ENCODE measurements around the gene HSPG2.

Gene HSPG2

GRCh38 chr1:21913763-21914162, 23.3 kb downstream of the HSPG2 start:
- DNase-seq (ENCODE audit: low read depth) = no peak
- in situ Hi-C loops (cut with HindIII; ENCODE audit: low sequenced_read_pairs) = no loop called here
- no peak for TF ChIP-seq CTCF (IDR thresholded peaks at IDR 0.05; ENCODE audit: low read depth, low read length, missing control alignments)

GRCh38 chr1:21913258-21913657, 23.9 kb downstream of the HSPG2 start:
- no peak for DNase-seq (ENCODE audit: low read depth)
- in situ Hi-C loops (cut with HindIII; ENCODE audit: low sequenced_read_pairs) = no loop called here
- no peak overlapping the region for H3K4me3 ChIP-seq (ENCODE audit: low read depth, low read length)
- TF ChIP-seq CTCF (IDR thresholded peaks at IDR 0.05; ENCODE audit: low read depth, low read length, missing control alignments) = no peak

More at GRCh38 chr1:21913763-21914162, 23.3 kb downstream of the HSPG2 start:
- H3K4me3 ChIP-seq (ENCODE audit: low read depth, low read length) = no peak overlapping the region

- H3K4me3 ChIP-seq (ENCODE audit: low read depth, low read length) = no peak overlapping the region
- no peak for TF ChIP-seq CTCF (IDR thresholded peaks at IDR 0.05; ENCODE audit: low read depth, low read length, missing control alignments)
- no peak for DNase-seq (ENCODE audit: low read depth)
- in situ Hi-C loops (cut with HindIII; ENCODE audit: low sequenced_read_pairs) = no loop called here
These were observed 24.9 kb downstream of the HSPG2 start for GRCh38 chr1:21912038-21912758.

GRCh38 chr1:21911205-21912001, 25.7 kb downstream of the HSPG2 start:
- in situ Hi-C loops (cut with HindIII; ENCODE audit: low sequenced_read_pairs) = no loop called here
- H3K4me3 ChIP-seq (ENCODE audit: low read depth, low read length) = no peak overlapping the region
- TF ChIP-seq CTCF (IDR thresholded peaks at IDR 0.05; ENCODE audit: low read depth, low read length, missing control alignments) = no peak
- DNase-seq (ENCODE audit: low read depth) = no peak

GRCh38 chr1:21910558-21911204, 26.4 kb downstream of the HSPG2 start:
- no peak for TF ChIP-seq CTCF (IDR thresholded peaks at IDR 0.05; ENCODE audit: low read depth, low read length, missing control alignments)
- in situ Hi-C loops (cut with HindIII; ENCODE audit: low sequenced_read_pairs) = no loop called here
- DNase-seq (ENCODE audit: low read depth) = no peak
- H3K4me3 ChIP-seq (ENCODE audit: low read depth, low read length) = no peak overlapping the region

- in situ Hi-C loops (cut with HindIII; ENCODE audit: low sequenced_read_pairs) = no loop called here
- no peak for DNase-seq (ENCODE audit: low read depth)
- no peak for TF ChIP-seq CTCF (IDR thresholded peaks at IDR 0.05; ENCODE audit: low read depth, low read length, missing control alignments)
- H3K4me3 ChIP-seq (ENCODE audit: low read depth, low read length) = no peak overlapping the region
These were observed 27.2 kb downstream of the HSPG2 start for GRCh38 chr1:21909787-21910503.

Measured in astrocyte of the cerebellum (primary cell).